Osteocyte (in vitro differentiated cells): ENCODE data around the gene XIRP2. TPM values are rescaled to one million over a fixed set of nuclear protein-coding genes. Genes with fewer than 3 reads are reported as not detected.

Source experiments
- DNase-seq: peaks from one replicate; pipeline ENCODE4 v3.0.0; 2021; ENCODE audit warnings: mixed read lengths; ENCODE audit not compliant: unreplicated experiment; ENCODE audit errors: extremely low spot score
- H3K27ac Mint-ChIP-seq: one replicate; pipeline ENCODE4 v1.8.0; 2021; ENCODE audit warnings: mild to moderate bottlenecking, mixed read lengths; ENCODE audit not compliant: unreplicated experiment
- H3K27me3 Mint-ChIP-seq: one replicate; pipeline ENCODE4 v1.8.0; 2021; ENCODE audit warnings: mixed read lengths; ENCODE audit not compliant: unreplicated experiment
- H3K36me3 Mint-ChIP-seq: one replicate; pipeline ENCODE4 v1.8.0; 2021; ENCODE audit warnings: mixed read lengths; ENCODE audit not compliant: unreplicated experiment
- H3K4me1 Mint-ChIP-seq: one replicate; pipeline ENCODE4 v1.8.0; 2021; ENCODE audit warnings: mixed read lengths; ENCODE audit not compliant: unreplicated experiment
- H3K4me3 Mint-ChIP-seq: one replicate; pipeline ENCODE4 v1.8.0; 2021; ENCODE audit warnings: mild to moderate bottlenecking, moderate library complexity, mixed read lengths; ENCODE audit not compliant: unreplicated experiment
- H3K9me3 Mint-ChIP-seq: one replicate; pipeline ENCODE4 v1.8.0; 2021; ENCODE audit warnings: mixed read lengths; ENCODE audit not compliant: unreplicated experiment
- total RNA-seq: library from RNA; stranded (reverse); gene quantifications from 2 replicates; pipeline ENCODE4 v1.2.1, GENCODE V29; 2021
- TF ChIP-seq, protein P1 (sequence below): fragments of 200-600 bp; sonication (generic); IDR thresholded peaks from 2 replicates; pipeline ENCODE4 v1.5.0; 2021; ENCODE audit warnings: antibody characterized with exemption, mild to moderate bottlenecking, moderate library complexity

The XIRP2 gene
- total RNA-seq, 1 donor from 2014 or later, result 0.08 TPM

DNA sequence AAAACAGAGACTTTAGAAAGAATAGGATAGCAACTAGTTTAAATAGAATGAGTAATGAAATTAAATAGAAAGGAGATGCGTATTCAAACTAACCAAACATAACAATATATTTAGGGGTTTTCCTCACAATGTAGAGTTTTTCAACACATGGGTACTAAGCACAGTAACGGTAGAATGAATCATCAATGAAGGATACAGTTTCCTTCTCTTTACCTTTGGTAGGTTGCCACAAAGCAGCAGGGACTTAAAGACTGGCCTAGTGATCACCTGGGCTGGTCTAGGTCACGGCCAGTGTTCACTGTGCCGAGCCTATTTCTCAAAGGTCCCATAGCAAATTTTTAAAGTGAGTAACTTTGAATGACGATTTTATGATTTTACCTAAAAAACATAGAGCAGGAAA lies 311.7 kb downstream of the XIRP2 start:
- no peaks in the 10 kb centered on the region for H3K36me3 Mint-ChIP-seq
- no peak overlapping the region for H3K27ac Mint-ChIP-seq
- H3K4me3 Mint-ChIP-seq, result no peak overlapping the region
- TF ChIP-seq, protein P1, sequence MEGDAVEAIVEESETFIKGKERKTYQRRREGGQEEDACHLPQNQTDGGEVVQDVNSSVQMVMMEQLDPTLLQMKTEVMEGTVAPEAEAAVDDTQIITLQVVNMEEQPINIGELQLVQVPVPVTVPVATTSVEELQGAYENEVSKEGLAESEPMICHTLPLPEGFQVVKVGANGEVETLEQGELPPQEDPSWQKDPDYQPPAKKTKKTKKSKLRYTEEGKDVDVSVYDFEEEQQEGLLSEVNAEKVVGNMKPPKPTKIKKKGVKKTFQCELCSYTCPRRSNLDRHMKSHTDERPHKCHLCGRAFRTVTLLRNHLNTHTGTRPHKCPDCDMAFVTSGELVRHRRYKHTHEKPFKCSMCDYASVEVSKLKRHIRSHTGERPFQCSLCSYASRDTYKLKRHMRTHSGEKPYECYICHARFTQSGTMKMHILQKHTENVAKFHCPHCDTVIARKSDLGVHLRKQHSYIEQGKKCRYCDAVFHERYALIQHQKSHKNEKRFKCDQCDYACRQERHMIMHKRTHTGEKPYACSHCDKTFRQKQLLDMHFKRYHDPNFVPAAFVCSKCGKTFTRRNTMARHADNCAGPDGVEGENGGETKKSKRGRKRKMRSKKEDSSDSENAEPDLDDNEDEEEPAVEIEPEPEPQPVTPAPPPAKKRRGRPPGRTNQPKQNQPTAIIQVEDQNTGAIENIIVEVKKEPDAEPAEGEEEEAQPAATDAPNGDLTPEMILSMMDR, result no peak
- no peak for DNase-seq
- peaks cover 4% of the 10 kb centered on the region for H3K9me3 Mint-ChIP-seq
- peaks cover 8% of the 10 kb centered on the region for H3K27me3 Mint-ChIP-seq
- peaks cover 25% of the 10 kb centered on the region for H3K4me1 Mint-ChIP-seq

DNA sequence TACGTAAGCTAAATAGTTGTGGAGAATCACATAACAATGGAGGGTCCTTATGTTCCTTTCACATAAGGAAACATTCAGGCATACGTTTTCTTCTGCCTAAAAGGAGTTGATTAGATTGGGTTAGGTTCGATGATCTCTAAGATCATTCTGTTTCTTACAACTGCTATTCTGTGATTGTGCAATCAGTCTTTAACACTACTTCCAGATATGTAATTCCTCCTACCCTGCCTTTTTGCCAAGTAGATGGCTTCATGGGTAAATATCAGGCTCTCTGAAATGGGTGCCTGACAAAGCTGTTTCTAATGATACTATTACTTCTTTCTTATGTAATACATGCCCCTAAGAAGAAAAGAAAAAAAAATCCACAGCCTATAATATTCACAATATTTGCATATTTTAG lies 321.5 kb downstream of the XIRP2 start:
- no peaks in the 10 kb centered on the region for H3K36me3 Mint-ChIP-seq
- H3K27ac Mint-ChIP-seq, result no peak overlapping the region
- H3K4me3 Mint-ChIP-seq, result no peak overlapping the region
- H3K4me1 Mint-ChIP-seq, result no peaks in the 10 kb centered on the region
- no peak for DNase-seq
- peaks cover 11% of the 10 kb centered on the region for H3K27me3 Mint-ChIP-seq
- no peaks in the 10 kb centered on the region for H3K9me3 Mint-ChIP-seq
- TF ChIP-seq, protein P1, result no peak

DNA sequence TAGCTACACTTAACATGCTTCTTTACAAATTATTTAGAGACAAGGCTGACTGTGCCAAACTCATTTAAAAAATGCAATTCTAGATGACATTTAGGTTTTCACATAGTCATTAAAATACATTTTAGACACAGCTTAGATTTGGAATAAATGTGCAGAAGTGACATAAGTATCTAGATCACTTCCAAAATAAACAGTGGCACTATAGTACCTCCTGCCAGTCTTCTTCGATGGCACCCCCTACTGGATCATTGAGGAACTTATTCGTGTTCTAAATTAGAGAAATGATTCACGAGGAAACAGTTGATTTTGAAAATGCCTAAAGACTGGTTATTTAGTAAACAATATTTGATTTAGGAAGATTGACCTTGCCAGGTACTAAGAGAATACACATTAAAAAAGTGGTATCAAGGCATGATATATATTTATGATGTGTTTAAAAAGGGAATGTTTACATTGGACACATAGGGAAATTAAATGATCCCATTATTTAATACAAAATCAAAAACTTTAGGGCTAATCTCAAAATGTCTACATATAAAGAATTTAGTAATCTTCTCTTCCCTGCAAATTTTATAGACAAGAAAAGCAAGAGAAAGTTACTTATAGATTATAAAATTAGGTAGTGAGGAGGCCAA lies 323.9 kb downstream of the XIRP2 start:
- no peak for DNase-seq
- H3K4me3 Mint-ChIP-seq, result no peak overlapping the region
- H3K36me3 Mint-ChIP-seq, result no peaks in the 10 kb centered on the region
- H3K4me1 Mint-ChIP-seq, result no peaks in the 10 kb centered on the region
- H3K27ac Mint-ChIP-seq, result no peak overlapping the region
- H3K9me3 Mint-ChIP-seq, result no peaks in the 10 kb centered on the region
- peaks cover 9% of the 10 kb centered on the region for H3K27me3 Mint-ChIP-seq
- TF ChIP-seq, protein P1, result peak; percentile 87

DNA sequence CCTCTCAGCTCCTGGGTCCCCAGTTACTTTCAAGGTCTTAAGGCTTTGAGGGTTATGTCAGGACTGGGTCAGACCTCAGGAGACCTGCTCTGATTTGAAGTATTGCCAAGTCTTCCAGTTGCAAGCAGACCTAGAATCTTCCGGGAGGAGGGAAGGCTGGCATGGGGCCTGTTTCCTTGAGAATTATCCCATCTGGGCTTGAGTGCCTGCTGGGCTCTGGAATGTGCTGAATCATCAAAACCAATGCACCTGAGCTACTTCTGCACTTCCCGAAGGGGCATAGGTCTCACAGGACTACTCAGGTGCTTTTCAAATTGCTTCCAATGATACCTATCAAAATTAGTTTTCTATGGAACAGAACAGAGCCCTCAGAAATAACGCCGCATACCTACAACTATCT lies 327.3 kb downstream of the XIRP2 start:
- H3K9me3 Mint-ChIP-seq, result no peaks in the 10 kb centered on the region
- no peak for DNase-seq
- no peaks in the 10 kb centered on the region for H3K4me1 Mint-ChIP-seq
- TF ChIP-seq, protein P1, result no peak
- no peak overlapping the region for H3K27ac Mint-ChIP-seq
- no peaks in the 10 kb centered on the region for H3K36me3 Mint-ChIP-seq
- H3K27me3 Mint-ChIP-seq, result peaks cover 11% of the 10 kb centered on the region
- H3K4me3 Mint-ChIP-seq, result no peak overlapping the region

DNA sequence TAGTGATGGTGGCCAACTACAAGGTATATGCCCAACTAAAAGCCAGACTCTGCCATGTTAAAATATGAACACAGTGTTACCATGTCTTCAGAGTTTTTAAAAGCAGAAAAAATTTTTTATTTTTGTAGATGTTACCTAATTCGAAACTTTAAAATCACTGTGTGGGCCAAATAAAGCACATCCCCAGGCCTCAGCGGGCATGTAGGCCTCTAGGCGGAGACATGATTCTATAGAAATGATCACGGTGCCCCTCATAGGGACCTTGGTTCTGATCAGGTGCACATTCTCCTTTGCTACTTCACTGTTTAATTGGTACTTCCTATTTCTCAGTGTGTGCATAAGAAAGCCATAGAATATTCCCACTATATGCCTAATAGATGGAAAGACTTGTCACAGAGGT lies 349.2 kb downstream of the XIRP2 start:
- no peak for DNase-seq
- Mint-ChIP-seq H3K4me3 (no peak overlapping the region), H3K4me1 (no peaks in the 10 kb centered on the region), H3K9me3 (no peaks in the 10 kb centered on the region), H3K36me3 (no peaks in the 10 kb centered on the region), H3K27ac (no peak overlapping the region), H3K27me3 (peaks cover 4% of the 10 kb centered on the region)
- TF ChIP-seq, protein P1, result no peak
